EH (cell line): ENCODE results near the gene SLC25A44.
A peak's percentile ranks its signal among the peaks of the same experiment; 100 is the strongest.
"Not testable (repeated sequence)": the region's sequence is repeated elsewhere in the genome, so short reads cannot be mapped to it uniquely, and the experiment has no call there.

Source experiments
- DNase-seq: peaks from one replicate; pipeline ENCODE4 v3.0.0-alpha.2; 2015; ENCODE audit warnings: low read depth

Gene SLC25A44

GRCh38 chr1:156204686-156205085 is 10.8 kb downstream of the SLC25A44 start:
- no peak for DNase-seq

GRCh38 chr1:156211243-156211642 is 17.3 kb downstream of the SLC25A44 start:
- no peak for DNase-seq

- DNase-seq = no peak
These were observed 18.2 kb downstream of the SLC25A44 start for GRCh38 chr1:156212130-156212529.

GRCh38 chr1:156212833-156213643 is 19.1 kb downstream of the SLC25A44 start, which contains the start of gene PMF1:
PMF1 (plus strand) TSS chr1:156213007; CDS start chr1:156213016, 9 bp downstream.
- peak; percentile 97 for DNase-seq

- no peak for DNase-seq
These were observed 19.7 kb downstream of the SLC25A44 start for GRCh38 chr1:156213644-156213966.

- peak; percentile 42 for DNase-seq
These were observed 20.3 kb downstream of the SLC25A44 start for GRCh38 chr1:156214024-156214748.

DNA sequence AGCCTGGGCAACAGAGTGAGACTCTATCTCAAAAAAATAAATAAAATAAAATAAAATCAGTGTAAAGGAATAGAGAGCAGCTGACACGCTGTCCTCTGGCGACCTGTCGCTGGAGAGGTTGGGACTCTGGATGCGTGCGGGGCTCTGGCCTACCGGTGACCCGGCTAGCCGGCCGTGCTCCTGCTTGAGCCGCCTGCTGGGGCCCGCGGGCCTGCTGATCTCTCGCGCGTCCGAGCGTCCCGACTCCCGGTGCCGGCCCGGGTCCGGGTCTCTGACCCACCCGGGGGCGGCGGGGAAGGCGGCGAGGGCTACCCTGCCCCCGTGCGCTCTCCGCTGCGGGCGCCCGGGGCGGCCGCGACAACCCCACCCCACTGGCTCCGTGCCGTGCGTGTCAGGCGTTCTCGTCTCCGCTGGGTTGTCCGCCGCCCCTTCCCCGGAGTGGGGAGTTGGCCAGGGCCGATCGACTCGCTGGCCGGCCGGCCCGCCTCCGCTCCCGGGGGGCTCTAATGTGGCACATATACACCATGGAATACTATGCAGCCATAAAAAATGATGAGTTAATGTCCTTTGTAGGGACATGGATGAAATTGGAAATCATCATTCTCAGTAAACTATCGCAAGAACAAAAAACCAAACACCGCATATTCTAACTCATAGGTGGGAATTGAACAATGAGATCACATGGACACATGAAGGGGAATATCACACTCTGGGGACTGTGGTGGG is 22.6 kb downstream of the SLC25A44 start:
- DNase-seq = not testable (repeated sequence)

DNA sequence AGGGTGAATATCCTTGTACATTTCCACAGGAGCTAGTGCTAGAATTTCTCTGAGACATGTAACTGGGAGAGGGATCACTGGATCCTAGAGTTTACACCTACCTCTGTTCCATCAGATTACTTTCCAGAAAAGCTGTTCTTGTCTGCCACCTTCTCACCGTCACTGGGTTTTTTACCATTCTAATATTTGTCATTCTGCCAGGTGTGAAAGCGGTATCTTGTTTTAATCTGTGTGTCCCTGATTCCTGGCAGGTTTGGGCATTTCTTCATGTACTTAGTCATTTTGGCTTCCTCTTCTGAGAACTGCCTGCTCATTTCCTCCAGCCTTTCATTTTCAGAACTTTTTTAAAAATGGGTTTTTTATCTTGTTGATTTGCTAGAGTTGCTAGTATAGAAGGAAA is 24.0 kb downstream of the SLC25A44 start:
- peak; percentile 38 for DNase-seq

DNA sequence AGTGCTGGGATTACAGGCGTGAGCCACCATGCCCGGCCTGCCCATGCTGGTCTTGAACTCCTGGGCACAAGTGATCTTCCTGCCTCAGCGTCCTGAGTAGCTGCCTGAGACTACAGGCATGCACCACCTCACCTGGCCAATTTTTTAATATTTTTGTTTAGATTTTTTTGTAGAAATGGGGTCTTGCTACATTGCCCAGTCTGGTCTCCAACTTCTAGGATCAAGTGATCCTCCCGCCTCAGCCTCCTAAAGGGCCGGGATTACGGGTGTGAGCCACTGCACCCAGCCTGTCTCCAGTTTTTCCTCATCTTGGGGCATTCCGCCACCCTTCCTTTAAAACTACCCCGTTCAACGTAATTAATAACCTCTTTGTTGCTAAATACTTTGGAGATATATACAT is 26.3 kb downstream of the SLC25A44 start:
- no peak for DNase-seq

GRCh38 chr1:156221986-156222692 is 28.2 kb downstream of the SLC25A44 start:
- no peak for DNase-seq

DNA sequence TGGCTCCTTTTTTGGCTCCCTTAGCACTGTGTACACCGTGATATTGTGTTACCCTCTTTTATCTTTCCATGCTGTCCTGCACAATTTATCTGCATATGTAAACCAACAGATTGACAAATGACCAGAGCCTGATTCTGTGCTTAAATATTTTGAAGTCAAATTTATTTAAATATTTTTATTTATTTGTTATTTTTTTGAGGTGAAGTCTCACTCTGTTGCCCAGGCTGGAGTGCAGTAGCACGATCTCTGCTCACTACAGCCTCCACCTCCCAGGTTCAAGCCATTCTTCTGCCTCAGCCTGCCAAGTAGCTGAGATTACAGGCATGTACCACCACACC is 31.7 kb downstream of the SLC25A44 start:
- no peak for DNase-seq

GRCh38 chr1:156226116-156226538 is 32.2 kb downstream of the SLC25A44 start:
- DNase-seq = no peak

DNA sequence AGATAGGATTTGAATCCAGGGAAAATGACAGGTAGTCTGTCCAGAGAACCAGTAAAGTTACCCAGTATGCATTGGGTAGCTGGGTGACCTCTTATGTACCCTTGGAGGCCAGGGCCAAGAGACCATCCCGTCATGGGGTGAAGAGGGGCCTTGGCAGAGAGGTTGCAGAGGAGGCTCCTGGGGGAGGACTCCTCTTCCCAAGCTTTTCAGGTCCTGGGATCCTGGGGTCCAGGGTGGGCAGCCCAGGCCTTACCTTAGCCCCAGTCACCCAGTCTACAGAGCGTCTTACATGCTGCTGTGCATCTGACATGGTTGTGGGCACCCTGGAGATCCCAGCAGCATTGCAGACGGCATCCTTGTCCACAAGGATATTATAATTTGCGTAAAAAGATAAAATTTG is 32.9 kb downstream of the SLC25A44 start:
- no peak for DNase-seq

GRCh38 chr1:156228501-156228900 is 34.6 kb downstream of the SLC25A44 start:
- DNase-seq = no peak

- no peak for DNase-seq
These were observed 36.0 kb downstream of the SLC25A44 start for GRCh38 chr1:156229809-156230472.

DNA sequence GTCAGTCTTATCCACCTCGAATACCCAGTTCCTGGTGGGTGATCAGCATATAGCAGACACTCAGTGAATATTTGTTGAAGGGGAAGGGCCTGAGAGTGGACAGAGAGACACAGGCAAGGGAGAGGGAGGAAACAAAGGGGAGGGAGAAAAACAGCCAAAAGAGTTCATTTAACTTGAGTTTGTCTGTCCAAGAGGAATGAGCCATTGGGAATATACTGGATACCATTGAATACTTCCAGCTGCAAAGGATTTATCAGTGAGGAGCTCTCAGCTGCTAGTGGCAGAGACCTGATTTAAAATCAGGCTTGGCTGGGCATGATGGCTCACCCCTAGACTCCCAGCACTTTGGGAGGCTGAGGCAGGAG is 36.6 kb downstream of the SLC25A44 start:
- DNase-seq = no peak

GRCh38 chr1:156232201-156232894 is 38.4 kb downstream of the SLC25A44 start:
- no peak for DNase-seq

DNA sequence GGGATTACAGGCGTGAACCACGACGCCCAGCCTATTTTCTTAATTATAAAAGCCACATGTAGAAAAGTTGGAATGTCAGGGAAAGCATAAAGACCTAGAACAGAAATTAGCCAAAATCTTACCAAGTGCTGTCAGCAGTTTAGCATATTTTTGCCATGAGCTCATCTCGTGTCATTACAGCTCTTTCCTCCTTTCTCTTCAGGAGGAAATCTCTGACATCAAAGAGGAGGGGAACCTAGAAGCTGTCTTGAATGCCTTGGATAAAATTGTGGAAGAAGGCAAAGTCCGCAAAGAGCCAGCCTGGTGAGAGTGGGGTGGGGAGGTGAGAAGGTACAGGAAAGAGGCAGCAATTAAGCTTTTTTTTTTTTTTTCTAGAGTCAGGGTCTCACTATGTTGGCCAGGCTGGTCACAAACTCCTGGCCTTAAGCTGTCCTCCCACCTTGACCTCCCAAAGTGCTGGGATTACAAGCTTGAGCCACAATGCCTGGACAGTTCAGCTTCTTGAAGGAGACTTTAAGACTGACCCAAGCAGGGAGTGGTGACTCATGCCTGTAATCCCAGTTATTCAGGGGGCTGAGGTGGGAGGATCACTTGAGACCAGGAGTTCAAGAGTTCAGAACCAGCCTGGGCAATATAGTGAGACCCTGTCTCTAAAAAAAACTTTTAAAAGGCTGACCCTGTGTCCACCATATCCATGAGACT is 39.7 kb downstream of the SLC25A44 start:
- DNase-seq = peak; percentile 92

DNA sequence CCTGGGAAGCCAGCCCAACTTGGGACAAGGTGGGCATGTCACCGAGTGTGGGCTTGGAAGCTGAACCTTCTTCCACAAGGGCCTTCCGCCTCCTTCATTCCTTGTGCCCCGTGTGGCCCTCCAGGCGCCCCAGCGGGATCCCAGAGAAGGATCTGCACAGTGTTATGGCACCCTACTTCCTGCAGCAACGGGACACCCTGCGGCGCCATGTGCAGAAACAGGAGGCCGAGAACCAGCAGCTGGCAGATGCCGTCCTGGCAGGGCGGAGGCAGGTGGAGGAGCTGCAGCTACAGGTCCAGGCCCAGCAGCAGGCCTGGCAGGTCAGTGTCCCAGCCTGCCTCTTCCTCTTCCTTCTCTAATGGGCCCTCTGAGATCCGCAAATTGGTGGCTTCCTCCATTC is 42.3 kb downstream of the SLC25A44 start:
- no peak for DNase-seq

DNA sequence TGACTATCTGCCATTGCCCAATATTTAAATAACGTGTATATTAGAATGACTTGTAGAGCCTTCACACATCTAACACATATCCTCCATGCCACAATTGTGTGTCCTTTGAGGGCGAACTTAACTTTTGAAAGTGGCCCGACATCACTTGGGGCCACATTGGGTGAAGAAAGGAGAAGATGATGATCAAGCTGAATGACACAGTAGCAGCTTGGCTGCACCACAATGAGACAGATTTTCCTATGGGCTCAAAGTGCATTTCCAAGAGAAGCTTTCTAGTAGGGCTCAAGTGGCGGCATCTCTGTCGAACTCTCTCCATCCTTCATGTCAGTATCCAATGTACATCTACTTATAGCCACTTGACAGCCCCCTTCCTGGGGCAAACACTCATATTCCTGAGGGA is 44.3 kb downstream of the SLC25A44 start:
- DNase-seq = no peak
